ENCODE measurements around the gene LDLRAD2. TPM values are rescaled to one million over a fixed set of nuclear protein-coding genes. Genes with fewer than 3 reads are reported as not detected.

The LDLRAD2 gene
- total RNA-seq, 1 experiment from 2014 or later: not detected

GRCh38 chr1:21843996-21844395, 31.9 kb downstream of the LDLRAD2 start:
- no TSS peak for BruUV-seq (replicated peaks)
- no peaks in the 10 kb centered on the region; the same call in 1 of the 2 replicates for H3K36me3 ChIP-seq (ENCODE audit: control insufficient read depth, insufficient read depth, low read length)
- in situ Hi-C loops (cut with HindIII; ENCODE audit: low pct_unique_long_range_greater_than_20kb, low sequenced_read_pairs): no loop called here

DNA sequence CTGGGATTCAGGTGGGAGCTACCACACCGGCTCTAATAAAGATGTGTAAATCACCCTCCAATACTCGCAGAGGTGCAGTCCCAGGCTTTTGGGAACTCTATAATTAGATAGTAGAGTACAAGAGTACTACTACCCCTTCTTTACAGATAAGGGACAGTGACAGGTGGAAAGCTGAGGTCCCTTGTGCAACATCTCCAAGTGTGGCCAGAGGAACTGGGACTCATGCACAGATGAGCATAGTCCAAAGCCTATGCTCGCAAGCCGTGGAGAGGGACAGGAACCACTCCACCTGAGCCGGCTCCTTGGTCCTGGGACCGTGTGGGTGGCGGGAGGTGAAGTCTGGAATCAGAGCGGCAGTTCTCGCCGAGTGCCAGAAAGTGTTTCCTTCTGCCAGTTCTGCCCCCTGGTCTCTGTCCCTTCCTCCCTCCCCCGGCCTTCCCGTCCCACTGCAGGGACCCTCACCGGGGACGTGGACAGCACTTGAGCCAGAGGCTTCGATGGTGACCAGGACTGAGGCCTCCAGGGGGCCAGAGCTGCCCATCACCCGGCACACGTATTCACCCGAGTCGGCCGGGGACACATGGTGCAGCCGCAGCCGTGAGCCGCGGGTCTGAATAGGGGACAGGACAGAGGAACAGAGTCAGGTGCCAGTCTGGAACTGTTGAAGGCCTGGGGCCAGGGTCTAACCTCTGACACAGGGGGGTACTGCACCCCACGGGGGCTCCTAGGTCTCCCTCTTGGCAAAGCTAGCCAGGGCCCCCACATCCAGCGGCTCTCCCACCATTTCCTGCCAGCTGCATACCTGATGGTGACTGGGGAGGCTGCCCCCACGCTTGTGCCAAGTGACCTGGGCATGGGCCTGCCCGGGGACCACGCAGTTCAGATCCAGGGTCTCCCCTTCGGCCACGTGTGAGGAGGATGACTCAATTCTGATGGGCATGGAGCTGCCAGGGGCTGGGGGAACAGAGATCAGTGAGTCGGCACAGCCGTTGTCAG, 33.9 kb downstream of the LDLRAD2 start:
- no peak for DNase-seq (ENCODE audit: low read depth, low spot score)
- POLR2A ChIA-PET: no interaction called here
- ATAC-seq: no peak
- Histone ChIP-seq H3K36me3 (ENCODE audit: control insufficient read depth, insufficient read depth, low read length) (no peaks in the 10 kb centered on the region; the same call in 1 of the 2 replicates), H3K27me3 (ENCODE audit: control insufficient read depth, insufficient read depth, low read length) (no peaks in the 10 kb centered on the region), H3K9me3 (ENCODE audit: control insufficient read depth, insufficient read depth, low read depth, low read length) (no peaks in the 10 kb centered on the region), H3K4me3 (ENCODE audit: low read depth in 2 of 2, low read length in 2 of 2) (no peak overlapping the region), H3K4me1 (ENCODE audit: control insufficient read depth, insufficient read depth, low read length) (no peaks in the 10 kb centered on the region), H3K27ac (ENCODE audit: low read length) (no peak overlapping the region)
- intact Hi-C loops (cut with micrococcal nuclease; ENCODE audit: unreplicated experiment) (no loop called here), in situ Hi-C loops (cut with HindIII; ENCODE audit: low pct_unique_long_range_greater_than_20kb, low sequenced_read_pairs) (no loop called here)
- TF ChIP-seq, protein P1, sequence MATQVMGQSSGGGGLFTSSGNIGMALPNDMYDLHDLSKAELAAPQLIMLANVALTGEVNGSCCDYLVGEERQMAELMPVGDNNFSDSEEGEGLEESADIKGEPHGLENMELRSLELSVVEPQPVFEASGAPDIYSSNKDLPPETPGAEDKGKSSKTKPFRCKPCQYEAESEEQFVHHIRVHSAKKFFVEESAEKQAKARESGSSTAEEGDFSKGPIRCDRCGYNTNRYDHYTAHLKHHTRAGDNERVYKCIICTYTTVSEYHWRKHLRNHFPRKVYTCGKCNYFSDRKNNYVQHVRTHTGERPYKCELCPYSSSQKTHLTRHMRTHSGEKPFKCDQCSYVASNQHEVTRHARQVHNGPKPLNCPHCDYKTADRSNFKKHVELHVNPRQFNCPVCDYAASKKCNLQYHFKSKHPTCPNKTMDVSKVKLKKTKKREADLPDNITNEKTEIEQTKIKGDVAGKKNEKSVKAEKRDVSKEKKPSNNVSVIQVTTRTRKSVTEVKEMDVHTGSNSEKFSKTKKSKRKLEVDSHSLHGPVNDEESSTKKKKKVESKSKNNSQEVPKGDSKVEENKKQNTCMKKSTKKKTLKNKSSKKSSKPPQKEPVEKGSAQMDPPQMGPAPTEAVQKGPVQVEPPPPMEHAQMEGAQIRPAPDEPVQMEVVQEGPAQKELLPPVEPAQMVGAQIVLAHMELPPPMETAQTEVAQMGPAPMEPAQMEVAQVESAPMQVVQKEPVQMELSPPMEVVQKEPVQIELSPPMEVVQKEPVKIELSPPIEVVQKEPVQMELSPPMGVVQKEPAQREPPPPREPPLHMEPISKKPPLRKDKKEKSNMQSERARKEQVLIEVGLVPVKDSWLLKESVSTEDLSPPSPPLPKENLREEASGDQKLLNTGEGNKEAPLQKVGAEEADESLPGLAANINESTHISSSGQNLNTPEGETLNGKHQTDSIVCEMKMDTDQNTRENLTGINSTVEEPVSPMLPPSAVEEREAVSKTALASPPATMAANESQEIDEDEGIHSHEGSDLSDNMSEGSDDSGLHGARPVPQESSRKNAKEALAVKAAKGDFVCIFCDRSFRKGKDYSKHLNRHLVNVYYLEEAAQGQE (IDR thresholded peaks at IDR 0.05; ENCODE audit: insufficient read depth in 1 of 2, low read depth in 2 of 2, low read length in 1 of 2): no peak
- no peak for TF ChIP-seq TCF7L2 (IDR thresholded peaks at IDR 0.05; ENCODE audit: low read depth, low read length)
- TF ChIP-seq CTCF (IDR thresholded peaks at IDR 0.05): no peak
- TF ChIP-seq SIN3A (IDR thresholded peaks at IDR 0.05; ENCODE audit: borderline replicate concordance, insufficient read depth, low read depth, low read length): no peak
- TF ChIP-seq POLR2AphosphoS5 (IDR thresholded peaks at IDR 0.05; ENCODE audit: low read depth, low read length): no peak
- no TSS peak for BruUV-seq (replicated peaks)
- CTCF ChIA-PET: no interaction called here

More at GRCh38 chr1:21843996-21844395, 31.9 kb downstream of the LDLRAD2 start:
- ChIA-PET CTCF (interaction anchor here (0.7 kb wide), 1 partner anchor 111 kb away, joined by 3 read pairs; no protein-coding TSS in a partner anchor), POLR2A (no interaction called here)
- ATAC-seq (no peak), DNase-seq (ENCODE audit: low read depth, low spot score) (no peak)
- no peaks in the 10 kb centered on the region for H3K9me3 ChIP-seq (ENCODE audit: control insufficient read depth, insufficient read depth, low read depth, low read length)
- no peaks in the 10 kb centered on the region for H3K27me3 ChIP-seq (ENCODE audit: control insufficient read depth, insufficient read depth, low read length)
- TF ChIP-seq TCF7L2 (IDR thresholded peaks at IDR 0.05; ENCODE audit: low read depth, low read length) (no peak), CTCF (IDR thresholded peaks at IDR 0.05) (no peak), POLR2AphosphoS5 (IDR thresholded peaks at IDR 0.05; ENCODE audit: low read depth, low read length) (no peak), SIN3A (IDR thresholded peaks at IDR 0.05; ENCODE audit: borderline replicate concordance, insufficient read depth, low read depth, low read length) (no peak)
- TF ChIP-seq, protein P1 (IDR thresholded peaks at IDR 0.05; ENCODE audit: insufficient read depth in 1 of 2, low read depth in 2 of 2, low read length in 1 of 2): no peak
- intact Hi-C loops (cut with micrococcal nuclease; ENCODE audit: unreplicated experiment): no loop called here
- H3K27ac ChIP-seq (ENCODE audit: low read length): no peak overlapping the region
- H3K4me1 ChIP-seq (ENCODE audit: control insufficient read depth, insufficient read depth, low read length): no peaks in the 10 kb centered on the region
- H3K4me3 ChIP-seq (ENCODE audit: low read depth in 2 of 2, low read length in 2 of 2): no peak overlapping the region

Data from Panc1 (cell line).